GM23338 (cell line): ENCODE data around the gene PHLDB3. TPM values are rescaled to one million over a fixed set of nuclear protein-coding genes. Genes with fewer than 3 reads are reported as not detected.

Experiments used
- ATAC-seq: fragments of 200-7000 bp; cut with Tn5 transposase; 3 replicates; pipeline ENCODE4 v1.9.1; 2020
- DNase-seq: peaks from one replicate; pipeline ENCODE4 v3.0.0-alpha.2; 2015; ENCODE audit warnings: low spot score
- H2AFZ ChIP-seq: fragments of 200-600 bp; sonication (generic); 2 replicates; pipeline ENCODE4 v1.8.0; 2016; ENCODE audit warnings: antibody characterized with exemption, mild to moderate bottlenecking, moderate library complexity
- H3F3A ChIP-seq: fragments of 200-600 bp; sonication (generic); replicated peaks from 2 replicates; pipeline ENCODE4 v1.8.0; 2017; ENCODE audit warnings: antibody characterized with exemption, mixed run types, low read depth
- H3K27ac ChIP-seq: fragments of 200-600 bp; sonication (generic); 2 replicates; pipeline ENCODE4 v1.6.1; 2016; ENCODE audit warnings: low read depth
- H3K27me3 ChIP-seq: fragments of 200-600 bp; sonication (generic); 2 replicates; pipeline ENCODE4 v1.8.0; 2016; ENCODE audit warnings: mild to moderate bottlenecking, mixed run types, moderate library complexity; ENCODE audit not compliant: insufficient read depth
- H3K36me3 ChIP-seq: fragments of 200-600 bp; sonication (generic); 2 replicates; pipeline ENCODE4 v1.8.0; 2016; ENCODE audit warnings: mild to moderate bottlenecking; ENCODE audit not compliant: insufficient read depth
- H3K4me1 ChIP-seq: fragments of 200-600 bp; sonication (generic); 2 replicates; pipeline ENCODE4 v1.8.0; 2016; ENCODE audit warnings: mild to moderate bottlenecking, moderate library complexity; ENCODE audit not compliant: insufficient read depth
- H3K4me2 ChIP-seq: fragments of 200-600 bp; sonication (generic); 2 replicates; pipeline ENCODE4 v1.7.1; 2017; ENCODE audit warnings: mixed run types
- H3K4me3 ChIP-seq: fragments of 200-600 bp; sonication (generic); 2 replicates; pipeline ENCODE4 v1.6.1; 2016; ENCODE audit warnings: mixed run types
- H3K79me2 ChIP-seq: fragments of 200-600 bp; sonication (generic); replicated peaks from 2 replicates; pipeline ENCODE4 v1.8.0; 2017; ENCODE audit warnings: mild to moderate bottlenecking; ENCODE audit not compliant: insufficient read depth
- H3K9me2 ChIP-seq: fragments of 200-600 bp; sonication (generic); 2 replicates; pipeline ENCODE4 v1.8.0; 2017; ENCODE audit not compliant: insufficient read depth
- H4K20me1 ChIP-seq: fragments of 200-600 bp; sonication (generic); replicated peaks from 2 replicates; pipeline ENCODE4 v1.8.0; 2017; ENCODE audit warnings: mild to moderate bottlenecking; ENCODE audit not compliant: insufficient read depth
- H3K27ac Mint-ChIP-seq: 2 replicates; pipeline ENCODE4 v1.8.0; 2020; ENCODE audit warnings: inconsistent platforms, mild to moderate bottlenecking, moderate library complexity, mixed read lengths
- H3K27me3 Mint-ChIP-seq: 3 replicates; pipeline ENCODE4 v1.8.0; 2022; ENCODE audit warnings: low read depth, mild to moderate bottlenecking, moderate library complexity, mixed read lengths, inconsistent platforms; ENCODE audit not compliant: insufficient read depth, poor library complexity
- H3K36me3 Mint-ChIP-seq: 3 replicates; pipeline ENCODE4 v1.8.0; 2021; ENCODE audit warnings: low read depth, mild to moderate bottlenecking, inconsistent platforms, moderate library complexity, mixed read lengths
- H3K4me1 Mint-ChIP-seq: 3 replicates; pipeline ENCODE4 v1.8.0; 2020; ENCODE audit warnings: mild to moderate bottlenecking, inconsistent platforms, mixed read lengths
- H3K4me3 Mint-ChIP-seq: 3 replicates; pipeline ENCODE4 v1.8.0; 2021; ENCODE audit warnings: moderate library complexity, mild to moderate bottlenecking, inconsistent platforms, mixed read lengths
- H3K9me3 Mint-ChIP-seq: 3 replicates; pipeline ENCODE4 v1.8.0; 2020; ENCODE audit warnings: moderate library complexity, mild to moderate bottlenecking, inconsistent platforms, mixed read lengths
- CREB1 ChIP-seq: fragments of 250-450 bp; sonication (Bioruptor Pico); IDR thresholded peaks from 2 replicates; pipeline ENCODE4 v1.5.0; 2020; ENCODE audit warnings: low read depth, mild to moderate bottlenecking, moderate library complexity
- CTCF ChIP-seq, 2 experiments: fragments of 200-600 bp in 1 of 2; sonication (generic) in 1 of 2; conservative IDR thresholded peaks; 2 replicates each; pipeline versions ENCODE4 v1.5.1 to v1.6.1; 2016 to 2017; ENCODE audit warnings: antibody characterized with exemption in 2 of 2, low read depth in 2 of 2, mild to moderate bottlenecking in 2 of 2, moderate library complexity in 1 of 2
- EZH2 ChIP-seq: fragments of 200-600 bp; sonication (generic); IDR thresholded peaks from one replicate; pipeline ENCODE4 v1.8.0; 2017; ENCODE audit warnings: antibody characterized with exemption, mild to moderate bottlenecking, low read depth; ENCODE audit not compliant: unreplicated experiment
- EZH2phosphoT487 ChIP-seq: fragments of 200-600 bp; sonication (generic); IDR thresholded peaks from one replicate; pipeline ENCODE4 v1.8.1; 2018; ENCODE audit warnings: antibody characterized with exemption; ENCODE audit not compliant: unreplicated experiment
- JUNB ChIP-seq: IDR thresholded peaks from one replicate; pipeline ENCODE4 v1.6.1; 2016; ENCODE audit warnings: antibody characterized with exemption; ENCODE audit not compliant: unreplicated experiment
- NANOG ChIP-seq: IDR thresholded peaks from 2 replicates; pipeline ENCODE4 v1.6.1; 2016; ENCODE audit warnings: antibody characterized with exemption, borderline replicate concordance
- POLR2AphosphoS5 ChIP-seq: IDR thresholded peaks from 2 replicates; pipeline ENCODE4 v1.6.1; 2016; ENCODE audit warnings: antibody characterized with exemption, low read depth
- STAT1 ChIP-seq: IDR thresholded peaks from one replicate; pipeline ENCODE4 v1.6.1; 2016; ENCODE audit warnings: antibody characterized with exemption; ENCODE audit not compliant: unreplicated experiment
- ZNF114 ChIP-seq: fragments of 250-450 bp; sonication (Bioruptor Pico); IDR thresholded peaks from 2 replicates; pipeline ENCODE4 v1.5.0; 2020; ENCODE audit warnings: mild to moderate bottlenecking, moderate library complexity
- ZNF331 ChIP-seq: fragments of 250-450 bp; sonication (Bioruptor Pico); IDR thresholded peaks from 2 replicates; pipeline ENCODE4 v1.5.0; 2020; ENCODE audit warnings: low read depth, mild to moderate bottlenecking, moderate library complexity
- ZNF462 ChIP-seq: fragments of 250-450 bp; sonication (Bioruptor Pico); IDR thresholded peaks from 2 replicates; pipeline ENCODE4 v1.5.0; 2020; ENCODE audit warnings: mild to moderate bottlenecking, moderate library complexity
- polyA plus RNA-seq: library from polyadenylated mRNA; unstranded; fragments of >200 nt; fragmentation: Nextera tagmentation; extraction: Ambion mirVana; gene quantifications from 2 replicates; pipeline ENCODE4 v1.2.1, GENCODE V29; 2016
- total RNA-seq: library from RNA; depleted of rRNA; stranded (reverse); fragments of >200 nt; shearing (Covaris generic); gene quantifications from 2 replicates; pipeline ENCODE4 v1.2.3, GENCODE V29; 2014
- TF ChIP-seq, protein P1 (sequence below): IDR thresholded peaks from one replicate; pipeline ENCODE4 v1.6.1; 2018; ENCODE audit warnings: antibody characterized with exemption; ENCODE audit not compliant: unreplicated experiment
- TF ChIP-seq, protein P2 (sequence below): IDR thresholded peaks from 2 replicates; pipeline ENCODE4 v1.6.1; 2016; ENCODE audit warnings: antibody characterized with exemption

The PHLDB3 gene
- total and polyA plus RNA-seq, 2 experiments from 2014 or later: 6.3 to 15.4 TPM

DNA sequence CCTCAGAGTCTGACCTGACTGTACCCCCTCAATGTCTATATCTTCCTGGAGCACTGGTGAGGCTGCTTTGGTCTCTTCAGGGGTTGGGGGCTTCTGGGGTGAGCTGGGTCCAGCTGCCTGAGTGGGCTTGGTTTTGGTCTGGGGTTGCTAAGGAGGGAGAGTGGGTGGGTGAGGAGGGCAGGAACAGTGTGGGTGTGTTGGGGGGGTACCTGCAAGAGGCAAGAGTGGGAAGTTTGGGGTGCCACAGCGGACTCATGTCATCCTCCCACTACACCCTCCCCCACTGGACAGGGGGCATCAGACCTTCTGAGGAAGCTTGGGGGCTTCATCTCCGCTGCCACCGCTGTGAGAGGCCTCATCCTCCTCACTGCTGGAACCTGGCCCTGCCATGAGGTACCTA lies 42.0 kb upstream of the PHLDB3 start:
- Mint-ChIP-seq H3K27ac (no peak overlapping the region), H3K4me1 (no peaks in the 10 kb centered on the region), H3K9me3 (no peaks in the 10 kb centered on the region; the same call in 2 of the 3 replicates), H3K4me3 (no peak overlapping the region), H3K27me3 (peaks cover 6% of the 10 kb centered on the region), H3K36me3 (peaks cover 68% of the 10 kb centered on the region)
- Histone ChIP-seq H3K4me3 (no peak overlapping the region), H3F3A (no peaks in the 10 kb centered on the region), H3K27ac (no peak overlapping the region), H2AFZ (no peak overlapping the region), H3K4me2 (no peak overlapping the region), H3K79me2 (no peaks in the 10 kb centered on the region), H3K9me2 (no peaks in the 10 kb centered on the region), H3K4me1 (no peaks in the 10 kb centered on the region), H4K20me1 (no peaks in the 10 kb centered on the region), H3K36me3 (no peaks in the 10 kb centered on the region; the same call in 1 of the 2 replicates), H3K27me3 (no peaks in the 10 kb centered on the region)
- DNase-seq: no peak
- TF ChIP-seq, protein P1, sequence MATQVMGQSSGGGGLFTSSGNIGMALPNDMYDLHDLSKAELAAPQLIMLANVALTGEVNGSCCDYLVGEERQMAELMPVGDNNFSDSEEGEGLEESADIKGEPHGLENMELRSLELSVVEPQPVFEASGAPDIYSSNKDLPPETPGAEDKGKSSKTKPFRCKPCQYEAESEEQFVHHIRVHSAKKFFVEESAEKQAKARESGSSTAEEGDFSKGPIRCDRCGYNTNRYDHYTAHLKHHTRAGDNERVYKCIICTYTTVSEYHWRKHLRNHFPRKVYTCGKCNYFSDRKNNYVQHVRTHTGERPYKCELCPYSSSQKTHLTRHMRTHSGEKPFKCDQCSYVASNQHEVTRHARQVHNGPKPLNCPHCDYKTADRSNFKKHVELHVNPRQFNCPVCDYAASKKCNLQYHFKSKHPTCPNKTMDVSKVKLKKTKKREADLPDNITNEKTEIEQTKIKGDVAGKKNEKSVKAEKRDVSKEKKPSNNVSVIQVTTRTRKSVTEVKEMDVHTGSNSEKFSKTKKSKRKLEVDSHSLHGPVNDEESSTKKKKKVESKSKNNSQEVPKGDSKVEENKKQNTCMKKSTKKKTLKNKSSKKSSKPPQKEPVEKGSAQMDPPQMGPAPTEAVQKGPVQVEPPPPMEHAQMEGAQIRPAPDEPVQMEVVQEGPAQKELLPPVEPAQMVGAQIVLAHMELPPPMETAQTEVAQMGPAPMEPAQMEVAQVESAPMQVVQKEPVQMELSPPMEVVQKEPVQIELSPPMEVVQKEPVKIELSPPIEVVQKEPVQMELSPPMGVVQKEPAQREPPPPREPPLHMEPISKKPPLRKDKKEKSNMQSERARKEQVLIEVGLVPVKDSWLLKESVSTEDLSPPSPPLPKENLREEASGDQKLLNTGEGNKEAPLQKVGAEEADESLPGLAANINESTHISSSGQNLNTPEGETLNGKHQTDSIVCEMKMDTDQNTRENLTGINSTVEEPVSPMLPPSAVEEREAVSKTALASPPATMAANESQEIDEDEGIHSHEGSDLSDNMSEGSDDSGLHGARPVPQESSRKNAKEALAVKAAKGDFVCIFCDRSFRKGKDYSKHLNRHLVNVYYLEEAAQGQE: no peak
- TF ChIP-seq EZH2: no peak
- TF ChIP-seq EZH2phosphoT487: no peak
- no peak for TF ChIP-seq ZNF462 (CRISPR knock-in tag)
- TF ChIP-seq ZNF331: no peak
- no peak for TF ChIP-seq NANOG
- TF ChIP-seq CTCF (conservative IDR thresholded peaks at IDR 0.05; ENCODE audit: low read depth in 2 of 2): no peak
- TF ChIP-seq, protein P2, sequence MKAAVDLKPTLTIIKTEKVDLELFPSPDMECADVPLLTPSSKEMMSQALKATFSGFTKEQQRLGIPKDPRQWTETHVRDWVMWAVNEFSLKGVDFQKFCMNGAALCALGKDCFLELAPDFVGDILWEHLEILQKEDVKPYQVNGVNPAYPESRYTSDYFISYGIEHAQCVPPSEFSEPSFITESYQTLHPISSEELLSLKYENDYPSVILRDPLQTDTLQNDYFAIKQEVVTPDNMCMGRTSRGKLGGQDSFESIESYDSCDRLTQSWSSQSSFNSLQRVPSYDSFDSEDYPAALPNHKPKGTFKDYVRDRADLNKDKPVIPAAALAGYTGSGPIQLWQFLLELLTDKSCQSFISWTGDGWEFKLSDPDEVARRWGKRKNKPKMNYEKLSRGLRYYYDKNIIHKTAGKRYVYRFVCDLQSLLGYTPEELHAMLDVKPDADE: no peak
- TF ChIP-seq CREB1: no peak
- no peak for TF ChIP-seq ZNF114
- TF ChIP-seq JUNB: no peak
- no peak for TF ChIP-seq STAT1
- TF ChIP-seq POLR2AphosphoS5: no peak
- ATAC-seq: no peak
